ENCODE results near the gene KIF11. TPM values are rescaled to one million over a fixed set of nuclear protein-coding genes. Genes with fewer than 3 reads are reported as not detected.

Gene KIF11
- total RNA-seq, 2 donors from 2014 or later: 36.5 to 55.7 TPM

DNA sequence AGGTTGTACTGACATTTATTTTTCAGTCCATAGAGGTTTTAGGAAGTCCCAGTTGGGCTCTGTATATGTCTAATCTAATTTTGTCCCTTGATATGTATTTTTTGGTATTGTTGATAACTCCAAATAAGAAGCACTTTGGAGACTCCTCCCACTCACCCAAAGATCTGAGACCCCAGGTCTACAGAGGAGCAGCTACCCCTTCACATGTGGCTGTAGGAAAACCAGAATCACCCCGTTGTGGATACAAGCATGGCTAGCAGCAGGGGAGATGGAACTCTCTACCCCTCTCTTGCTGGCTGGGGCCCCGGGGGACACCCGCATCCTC lies 106.2 kb downstream of the KIF11 start:
- no peak for DNase-seq
- peaks cover 48% of the 10 kb centered on the region for H3K27me3 Mint-ChIP-seq (ENCODE audit: insufficient read depth)
- no peaks in the 10 kb centered on the region for H3K9me3 Mint-ChIP-seq
- peaks cover 9% of the 10 kb centered on the region for H3K4me1 ChIP-seq (ENCODE audit: control insufficient read depth, insufficient read depth, low read length)
- H3K9me3 ChIP-seq (ENCODE audit: control insufficient read depth, low read length): no peaks in the 10 kb centered on the region
- peak overlapping the region; percentile 72 for H3K4me3 ChIP-seq (ENCODE audit: low read length)
- peaks cover 19% of the 10 kb centered on the region for H3K27me3 ChIP-seq (ENCODE audit: control insufficient read depth, insufficient read depth, low read length, poor library complexity, severe bottlenecking)
- peaks cover 6% of the 10 kb centered on the region for H3K36me3 ChIP-seq (ENCODE audit: control insufficient read depth, insufficient read depth, low read length)
- H3K27ac Mint-ChIP-seq: peak overlapping the region; percentile 74
- H3K4me3 Mint-ChIP-seq: peak overlapping the region; percentile 65
- H3K9ac ChIP-seq (ENCODE audit: extremely low read depth, low read length, poor library complexity, severe bottlenecking): no peak overlapping the region
- WGBS, 2 experiments (ENCODE audit: insufficient coverage in 1 of 2, insufficient read length in 1 of 2): 40% methylated on average over 3 of the region's 3 CpGs; no CpG with 5 or more reads in 1 of the 2 experiments
- no peak overlapping the region for H3K27ac ChIP-seq (ENCODE audit: low read depth, low read length)
- H3K4me1 Mint-ChIP-seq: peaks cover 45% of the 10 kb centered on the region
- peaks cover 12% of the 10 kb centered on the region for H3K36me3 Mint-ChIP-seq (ENCODE audit: low read depth)
- TF ChIP-seq, protein P1, sequence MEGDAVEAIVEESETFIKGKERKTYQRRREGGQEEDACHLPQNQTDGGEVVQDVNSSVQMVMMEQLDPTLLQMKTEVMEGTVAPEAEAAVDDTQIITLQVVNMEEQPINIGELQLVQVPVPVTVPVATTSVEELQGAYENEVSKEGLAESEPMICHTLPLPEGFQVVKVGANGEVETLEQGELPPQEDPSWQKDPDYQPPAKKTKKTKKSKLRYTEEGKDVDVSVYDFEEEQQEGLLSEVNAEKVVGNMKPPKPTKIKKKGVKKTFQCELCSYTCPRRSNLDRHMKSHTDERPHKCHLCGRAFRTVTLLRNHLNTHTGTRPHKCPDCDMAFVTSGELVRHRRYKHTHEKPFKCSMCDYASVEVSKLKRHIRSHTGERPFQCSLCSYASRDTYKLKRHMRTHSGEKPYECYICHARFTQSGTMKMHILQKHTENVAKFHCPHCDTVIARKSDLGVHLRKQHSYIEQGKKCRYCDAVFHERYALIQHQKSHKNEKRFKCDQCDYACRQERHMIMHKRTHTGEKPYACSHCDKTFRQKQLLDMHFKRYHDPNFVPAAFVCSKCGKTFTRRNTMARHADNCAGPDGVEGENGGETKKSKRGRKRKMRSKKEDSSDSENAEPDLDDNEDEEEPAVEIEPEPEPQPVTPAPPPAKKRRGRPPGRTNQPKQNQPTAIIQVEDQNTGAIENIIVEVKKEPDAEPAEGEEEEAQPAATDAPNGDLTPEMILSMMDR (conservative IDR thresholded peaks at IDR 0.05): no peak

DNA sequence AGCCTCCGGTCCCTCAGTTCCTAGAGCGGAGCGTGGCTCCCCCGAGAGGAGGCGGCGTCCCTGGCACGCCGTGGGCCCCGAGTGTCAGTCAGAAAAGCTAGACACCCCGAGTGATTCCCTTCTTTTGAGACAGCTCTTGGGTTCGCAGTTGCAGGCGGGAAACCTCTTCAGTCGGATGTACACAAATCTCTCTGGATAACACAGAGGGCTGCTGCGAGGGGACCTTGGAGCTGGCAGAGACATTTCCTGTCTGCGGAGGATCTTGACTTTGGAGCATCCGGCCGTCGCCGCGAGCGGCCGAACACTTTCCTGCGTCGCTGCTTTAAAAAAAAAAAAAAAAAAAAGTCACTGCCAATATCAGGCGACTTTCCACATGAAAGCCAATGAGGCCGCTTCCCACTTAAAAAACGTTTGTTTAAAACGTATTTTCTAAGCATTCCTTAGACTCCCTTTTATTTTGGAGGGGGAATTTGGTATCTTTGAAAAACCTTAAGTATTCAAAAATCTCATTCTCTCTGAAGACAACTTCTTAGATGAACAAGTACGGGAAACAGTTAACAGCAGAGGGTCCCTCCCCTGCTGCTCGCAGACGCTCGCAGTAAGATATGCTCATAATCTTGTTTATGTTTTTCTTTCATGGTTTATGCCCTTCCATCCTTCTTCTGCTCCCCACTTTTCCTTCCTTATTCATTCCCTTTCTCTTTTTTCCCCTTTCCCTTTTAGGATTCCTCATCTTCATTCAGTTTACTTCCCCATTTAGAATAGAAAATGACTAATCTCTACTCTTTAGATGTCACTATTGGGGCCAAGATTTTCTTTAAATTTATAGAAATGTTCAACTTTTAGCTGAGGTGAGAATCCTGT lies 106.8 kb downstream of the KIF11 start:
- peaks cover 39% of the 10 kb centered on the region for H3K4me1 Mint-ChIP-seq

DNA sequence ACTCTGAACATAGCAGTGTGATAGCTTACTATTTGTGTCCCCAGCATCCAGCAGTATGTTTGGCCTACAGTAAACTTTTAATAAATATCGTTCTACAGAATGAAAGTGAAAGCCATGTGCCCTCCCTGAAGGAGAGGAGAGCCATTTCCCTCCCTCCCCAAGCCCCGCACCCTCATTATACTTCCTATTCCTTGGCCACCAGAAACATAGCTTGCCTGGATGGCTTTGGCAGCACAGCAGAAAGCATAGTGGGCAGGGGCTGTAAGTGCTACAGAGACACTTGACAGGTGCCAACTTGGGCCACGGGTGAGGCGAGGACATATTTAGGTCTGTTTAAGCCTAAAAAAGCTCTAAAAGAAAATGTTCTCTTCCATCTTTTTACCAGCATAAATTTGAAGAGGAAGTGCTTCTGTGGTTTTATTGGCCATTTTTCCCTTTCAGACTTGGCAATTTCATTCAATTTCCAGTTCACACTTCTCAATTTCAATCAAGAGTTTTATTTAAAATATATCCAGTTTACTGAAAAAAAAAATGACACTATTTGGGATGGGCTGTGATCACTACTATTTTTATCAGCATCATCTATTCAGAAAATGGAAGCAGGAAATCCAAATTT lies 109.5 kb downstream of the KIF11 start:
- peaks cover 32% of the 10 kb centered on the region for H3K27me3 Mint-ChIP-seq (ENCODE audit: insufficient read depth)
- TF ChIP-seq, protein P1 (conservative IDR thresholded peaks at IDR 0.05): no peak
- Histone ChIP-seq H3K4me3 (ENCODE audit: low read length) (no peak overlapping the region), H3K9me3 (ENCODE audit: control insufficient read depth, low read length) (no peaks in the 10 kb centered on the region), H3K36me3 (ENCODE audit: control insufficient read depth, insufficient read depth, low read length) (no peaks in the 10 kb centered on the region), H3K4me1 (ENCODE audit: control insufficient read depth, insufficient read depth, low read length) (no peaks in the 10 kb centered on the region), H3K9ac (ENCODE audit: extremely low read depth, low read length, poor library complexity, severe bottlenecking) (no peak overlapping the region), H3K27ac (ENCODE audit: low read depth, low read length) (no peak overlapping the region), H3K27me3 (ENCODE audit: control insufficient read depth, insufficient read depth, low read length, poor library complexity, severe bottlenecking) (peaks cover 6% of the 10 kb centered on the region)
- no peaks in the 10 kb centered on the region for H3K36me3 Mint-ChIP-seq (ENCODE audit: low read depth)
- peaks cover 19% of the 10 kb centered on the region for H3K4me1 Mint-ChIP-seq
- WGBS, 2 experiments (ENCODE audit: insufficient coverage in 1 of 2, insufficient read length in 1 of 2): 91 to 95% methylated on average over 2 to 4 of the region's 4 CpGs
- DNase-seq: no peak
- H3K4me3 Mint-ChIP-seq: no peak overlapping the region
- no peak overlapping the region for H3K27ac Mint-ChIP-seq
- H3K9me3 Mint-ChIP-seq: no peaks in the 10 kb centered on the region

More for the DNA sequence above, 106.8 kb downstream of the KIF11 start:
- Histone ChIP-seq H3K4me3 (ENCODE audit: low read length) (peak overlapping the region; percentile 72), H3K27me3 (ENCODE audit: control insufficient read depth, insufficient read depth, low read length, poor library complexity, severe bottlenecking) (peaks cover 17% of the 10 kb centered on the region), H3K9me3 (ENCODE audit: control insufficient read depth, low read length) (no peaks in the 10 kb centered on the region), H3K27ac (ENCODE audit: low read depth, low read length) (no peak overlapping the region), H3K4me1 (ENCODE audit: control insufficient read depth, insufficient read depth, low read length) (peaks cover 4% of the 10 kb centered on the region), H3K36me3 (ENCODE audit: control insufficient read depth, insufficient read depth, low read length) (peaks cover under 1% of the 10 kb centered on the region), H3K9ac (ENCODE audit: extremely low read depth, low read length, poor library complexity, severe bottlenecking) (no peak overlapping the region)
- peak; percentile 78 for DNase-seq
- Mint-ChIP-seq H3K4me3 (peak overlapping the region; percentile 65), H3K9me3 (no peaks in the 10 kb centered on the region), H3K27ac (peak overlapping the region; percentile 74), H3K27me3 (ENCODE audit: insufficient read depth) (peaks cover 44% of the 10 kb centered on the region), H3K36me3 (ENCODE audit: low read depth) (peaks cover 6% of the 10 kb centered on the region)
- 13 to 17% methylated on average over 8 to 32 of the region's 32 CpGs for WGBS, 2 experiments (ENCODE audit: insufficient coverage in 1 of 2, insufficient read length in 1 of 2)
- TF ChIP-seq, protein P1 (conservative IDR thresholded peaks at IDR 0.05): no peak

Other genes with a start within 250 kb of the KIF11 start
- 10 to 100 TPM; 56.3 to 63.3 TPM for gene IDE, start 19.0 kb upstream of the KIF11 start, total RNA-seq
- gene HHEX, start 96.8 kb downstream of the KIF11 start, total RNA-seq: 100 to 1,000 TPM in 1 of 2 donors, 10 to 100 TPM in 1; 96.5 to 113 TPM